HCT116 (cell line): ENCODE measurements around the gene RABEP1. TPM values are rescaled to one million over a fixed set of nuclear protein-coding genes. Genes with fewer than 3 reads are reported as not detected.

Experiments
- ATAC-seq: fragments of 200-7000 bp; cut with Tn5 transposase; 2 replicates; pipeline ENCODE4 v1.9.1; 2020; ENCODE audit warnings: mild to moderate bottlenecking, moderate library complexity
- BruUV-seq: library from RNA; stranded (reverse); fragments of 400-500 nt; replicated peaks from 2 replicates; lab custom pipeline; 2021; lab: Mats Ljungman, UMichigan
- CTCF ChIA-PET: fragments of 300-600 bp; sonication (Branson Sonifier 250); formaldehyde crosslinking; loops from one replicate; lab custom pipeline; 2021; ENCODE audit warnings: antibody characterized with exemption; lab: Charles Lee
- POLR2A ChIA-PET: fragments of 300-600, 350-600 bp; sonication (Branson Sonifier 250); formaldehyde crosslinking; loops from one replicate; lab custom pipeline; 2021; ENCODE audit warnings: antibody characterized with exemption; lab: Charles Lee
- RAD21 ChIA-PET, 2 experiments: fragments of 300-600 bp; sonication (Branson Sonifier 250); formaldehyde crosslinking; loops; one replicate each; lab custom pipeline; 2023; ENCODE audit warnings: low total read pairs in 2 of 2; ENCODE audit not compliant: uncharacterized antibody in 2 of 2, unreplicated experiment in 2 of 2, low non-redundant PET in 1 of 2; lab: Charles Lee
- DNase-seq: peaks from one replicate; pipeline ENCODE4 v3.0.0-alpha.2; 2010; ENCODE audit warnings: low read depth, low spot score
- H2AFZ ChIP-seq: fragments of 200-600 bp; shearing (Covaris generic), sonication (generic); 2 replicates; pipeline ENCODE4 v1.6.1; 2017; ENCODE audit warnings: low read depth, mixed run types, mixed read lengths, antibody characterized with exemption, low read length; ENCODE audit not compliant: poor library complexity, severe bottlenecking
- H3K27ac ChIP-seq: 2 replicates; pipeline ENCODE4 v1.5.1; 2012; ENCODE audit warnings: low read depth, low read length
- H3K27me3 ChIP-seq: fragments of 200-600 bp; sonication (generic); 2 replicates; pipeline ENCODE4 v1.6.1; 2016; ENCODE audit warnings: mixed run types, low read length, mixed read lengths; ENCODE audit not compliant: insufficient read depth
- H3K36me3 ChIP-seq, 2 experiments: fragments of 200-500 bp in 1 of 2; fragments of 200-600 bp in 1 of 2; sonication (Bioruptor generic) in 1 of 2; sonication (generic) in 1 of 2; 2 replicates each; pipeline versions ENCODE4 v1.5.1 to v1.6.1; 2014 to 2016; ENCODE audit warnings: low read length in 2 of 2, inconsistent platforms in 1 of 2, mixed read lengths in 1 of 2, mixed run types in 1 of 2; ENCODE audit not compliant: insufficient read depth in 2 of 2, control insufficient read depth in 1 of 2
- H3K4me1 ChIP-seq, 2 experiments: fragments of 200-600 bp in 1 of 2; sonication (generic) in 1 of 2; 2 replicates each; pipeline versions ENCODE4 v1.5.1 to v1.6.1; 2012 to 2017; ENCODE audit warnings: low read length in 2 of 2, inconsistent platforms in 1 of 2, mild to moderate bottlenecking in 1 of 2, mixed read lengths in 1 of 2, mixed run types in 1 of 2, moderate library complexity in 1 of 2; ENCODE audit not compliant: insufficient read depth in 2 of 2, control insufficient read depth in 1 of 2
- H3K4me2 ChIP-seq: fragments of 200-600 bp; sonication (generic); 2 replicates; pipeline ENCODE4 v1.6.1; 2017; ENCODE audit warnings: mixed run types, low read length, mixed read lengths
- H3K4me3 ChIP-seq, 2 experiments: fragments of 200-600 bp in 1 of 2; sonication (generic) in 1 of 2; replicated peaks in 1 of 2; 2 replicates each; pipeline ENCODE4 v1.5.1; 2011 to 2016; ENCODE audit warnings: low read length in 2 of 2, control low read depth in 1 of 2, low read depth in 1 of 2, mild to moderate bottlenecking in 1 of 2, mixed read lengths in 1 of 2, mixed run types in 1 of 2
- H3K79me2 ChIP-seq: fragments of 200-600 bp; sonication (generic); 2 replicates; pipeline ENCODE4 v1.6.1; 2017; ENCODE audit warnings: mild to moderate bottlenecking, mixed run types, low read length, moderate library complexity, mixed read lengths; ENCODE audit not compliant: insufficient read depth
- H3K9ac ChIP-seq: fragments of 200-600 bp; sonication (generic); 2 replicates; pipeline ENCODE4 v1.6.1; 2016; ENCODE audit warnings: low read length, mixed read lengths
- H3K9me2 ChIP-seq: fragments of 200-600 bp; sonication (generic), shearing (Covaris generic); 2 replicates; pipeline ENCODE4 v1.6.1; 2017; ENCODE audit warnings: mixed run types, mild to moderate bottlenecking, moderate library complexity; ENCODE audit not compliant: insufficient read depth
- H3K9me3 ChIP-seq, 2 experiments: fragments of 200-500 bp in 1 of 2; fragments of 200-600 bp in 1 of 2; sonication (Bioruptor generic) in 1 of 2; sonication (generic) in 1 of 2; 2 replicates each; pipeline ENCODE4 v1.6.1; 2014 to 2017; ENCODE audit warnings: low read length in 2 of 2, mixed read lengths in 2 of 2, inconsistent platforms in 1 of 2, low read depth in 1 of 2, mild to moderate bottlenecking in 1 of 2, mixed run types in 1 of 2, moderate library complexity in 1 of 2; ENCODE audit not compliant: control insufficient read depth in 1 of 2, insufficient read depth in 1 of 2
- H4K20me1 ChIP-seq: fragments of 200-600 bp; sonication (generic), shearing (Covaris generic); 2 replicates; pipeline ENCODE4 v1.6.1; 2017; ENCODE audit warnings: mixed run types, mild to moderate bottlenecking, moderate library complexity; ENCODE audit not compliant: insufficient read depth
- ATF3 ChIP-seq: IDR thresholded peaks from 2 replicates; pipeline ENCODE4 v1.6.1; 2012
- CEBPB ChIP-seq: IDR thresholded peaks from 2 replicates; pipeline ENCODE4 v1.6.1; 2012; ENCODE audit warnings: low read depth
- EGR1 ChIP-seq: IDR thresholded peaks from 2 replicates; pipeline ENCODE4 v1.6.1; 2012; ENCODE audit warnings: low read depth
- ELF1 ChIP-seq: IDR thresholded peaks from 2 replicates; pipeline ENCODE4 v1.6.1; 2012; ENCODE audit warnings: low read depth, borderline replicate concordance
- EZH2 ChIP-seq: fragments of 200-600 bp; sonication (generic); IDR thresholded peaks from 2 replicates; pipeline ENCODE4 v1.6.1; 2017; ENCODE audit warnings: antibody characterized with exemption, mixed run types
- JUND ChIP-seq: IDR thresholded peaks from 2 replicates; pipeline ENCODE4 v1.6.1; 2012
- POLR2A ChIP-seq: IDR thresholded peaks from 2 replicates; pipeline ENCODE4 v1.7.0; 2011; ENCODE audit warnings: borderline replicate concordance; ENCODE audit not compliant: insufficient read depth, insufficient read length; ENCODE audit errors: extremely low read depth
- POLR2AphosphoS5 ChIP-seq: IDR thresholded peaks from 2 replicates; pipeline ENCODE4 v1.6.1; 2011; ENCODE audit warnings: mild to moderate bottlenecking, low read depth, low read length, moderate library complexity
- YY1 ChIP-seq: IDR thresholded peaks from 2 replicates; pipeline ENCODE4 v1.6.1; 2011; ENCODE audit warnings: low read length, low read depth, moderate library complexity, mild to moderate bottlenecking; ENCODE audit not compliant: insufficient replicate concordance; ENCODE audit errors: extremely low read depth
- ZBTB33 ChIP-seq: IDR thresholded peaks from 2 replicates; pipeline ENCODE4 v1.6.1; 2011; ENCODE audit warnings: mild to moderate bottlenecking, low read length, moderate library complexity; ENCODE audit not compliant: insufficient replicate concordance; ENCODE audit errors: extremely low read depth
- ZFX ChIP-seq: fragments of 450-650 bp; IDR thresholded peaks from 2 replicates; pipeline ENCODE4 v1.6.1; 2017
- intact Hi-C: fragments of 100-400 bp; cut with micrococcal nuclease; formaldehyde crosslinking; loops from 2 replicates; pipeline ENCODE4 v1.10.0; 2022
- total RNA-seq: library from RNA; stranded (reverse); gene quantifications from one replicate; pipeline ENCODE4 v1.2.1, GENCODE V29; 2021; ENCODE audit not compliant: unreplicated experiment
- TF ChIP-seq, protein P1 (sequence below), 3 experiments: fragments of 200-600 bp in 1 of 3; sonication (generic) in 1 of 3; IDR thresholded peaks in 2 of 3; conservative IDR thresholded peaks in 1 of 3; 2 replicates each; pipeline ENCODE4 v1.5.1; 2012 to 2017; ENCODE audit warnings: low read depth in 2 of 3, low read length in 2 of 3, antibody characterized with exemption in 1 of 3, borderline replicate concordance in 1 of 3, control low read depth in 1 of 3, mild to moderate bottlenecking in 1 of 3, mixed read lengths in 1 of 3, mixed run types in 1 of 3, moderate library complexity in 1 of 3; ENCODE audit not compliant: insufficient read depth in 1 of 3

The RABEP1 gene
- total RNA-seq, 1 experiment from 2014 or later, result 38.5 TPM

GRCh38 chr17:5284681-5285080 lies 2.6 kb downstream of the RABEP1 start (continued):
- TF ChIP-seq, protein P1, sequence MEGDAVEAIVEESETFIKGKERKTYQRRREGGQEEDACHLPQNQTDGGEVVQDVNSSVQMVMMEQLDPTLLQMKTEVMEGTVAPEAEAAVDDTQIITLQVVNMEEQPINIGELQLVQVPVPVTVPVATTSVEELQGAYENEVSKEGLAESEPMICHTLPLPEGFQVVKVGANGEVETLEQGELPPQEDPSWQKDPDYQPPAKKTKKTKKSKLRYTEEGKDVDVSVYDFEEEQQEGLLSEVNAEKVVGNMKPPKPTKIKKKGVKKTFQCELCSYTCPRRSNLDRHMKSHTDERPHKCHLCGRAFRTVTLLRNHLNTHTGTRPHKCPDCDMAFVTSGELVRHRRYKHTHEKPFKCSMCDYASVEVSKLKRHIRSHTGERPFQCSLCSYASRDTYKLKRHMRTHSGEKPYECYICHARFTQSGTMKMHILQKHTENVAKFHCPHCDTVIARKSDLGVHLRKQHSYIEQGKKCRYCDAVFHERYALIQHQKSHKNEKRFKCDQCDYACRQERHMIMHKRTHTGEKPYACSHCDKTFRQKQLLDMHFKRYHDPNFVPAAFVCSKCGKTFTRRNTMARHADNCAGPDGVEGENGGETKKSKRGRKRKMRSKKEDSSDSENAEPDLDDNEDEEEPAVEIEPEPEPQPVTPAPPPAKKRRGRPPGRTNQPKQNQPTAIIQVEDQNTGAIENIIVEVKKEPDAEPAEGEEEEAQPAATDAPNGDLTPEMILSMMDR (IDR thresholded peaks at IDR 0.05 in 2 of 3, conservative IDR thresholded peaks at IDR 0.05 in 1 of 3; ENCODE audit: borderline replicate concordance in 1 of 3, insufficient read depth in 1 of 3, low read depth in 2 of 3, low read length in 2 of 3), result no peak
- TF ChIP-seq POLR2AphosphoS5 (no peak), ZFX (no peak)

GRCh38 chr17:5286846-5287245 lies 4.8 kb downstream of the RABEP1 start:
- H2AFZ ChIP-seq, result no peak overlapping the region
- ChIA-PET POLR2A (no interaction called here), CTCF (no interaction called here), RAD21 (no interaction called here)
- H3K9ac ChIP-seq, result no peak overlapping the region
- no TSS peak for BruUV-seq
- no peak overlapping the region for H3K4me3 ChIP-seq
- 0 out of 4 replicates have a peak, but pooled peaks cover 3% of the 10 kb centered on the region in 2 experiments for H3K36me3 ChIP-seq
- H3K27ac ChIP-seq, result no peak overlapping the region
- peaks cover 13% of the 10 kb centered on the region; the same call in 1 of the 2 replicates for H4K20me1 ChIP-seq
- ATAC-seq (no peak), DNase-seq (no peak)
- peaks cover 12 to 13% of the 10 kb centered on the region in 2 experiments for H3K4me1 ChIP-seq
- H3K9me2 ChIP-seq, result no peaks in the 10 kb centered on the region
- H3K9me3 ChIP-seq, result no peaks in the 10 kb centered on the region
- H3K27me3 ChIP-seq, result no peaks in the 10 kb centered on the region
- intact Hi-C loops, result no loop called here
- peaks cover 93% of the 10 kb centered on the region for H3K79me2 ChIP-seq
- TF ChIP-seq ATF3 (no peak), POLR2A (no peak), EGR1 (no peak), YY1 (no peak), CEBPB (no peak), EZH2 (no peak), ELF1 (no peak), JUND (no peak), ZBTB33 (no peak)
- TF ChIP-seq, protein P1 (IDR thresholded peaks at IDR 0.05 in 2 of 3, conservative IDR thresholded peaks at IDR 0.05 in 1 of 3; ENCODE audit: borderline replicate concordance in 1 of 3, insufficient read depth in 1 of 3, low read depth in 2 of 3, low read length in 2 of 3), result no peak
- no peak overlapping the region for H3K4me2 ChIP-seq
